Measurements from ENCODE around the gene ADCY6.

ADCY6 gene

DNA sequence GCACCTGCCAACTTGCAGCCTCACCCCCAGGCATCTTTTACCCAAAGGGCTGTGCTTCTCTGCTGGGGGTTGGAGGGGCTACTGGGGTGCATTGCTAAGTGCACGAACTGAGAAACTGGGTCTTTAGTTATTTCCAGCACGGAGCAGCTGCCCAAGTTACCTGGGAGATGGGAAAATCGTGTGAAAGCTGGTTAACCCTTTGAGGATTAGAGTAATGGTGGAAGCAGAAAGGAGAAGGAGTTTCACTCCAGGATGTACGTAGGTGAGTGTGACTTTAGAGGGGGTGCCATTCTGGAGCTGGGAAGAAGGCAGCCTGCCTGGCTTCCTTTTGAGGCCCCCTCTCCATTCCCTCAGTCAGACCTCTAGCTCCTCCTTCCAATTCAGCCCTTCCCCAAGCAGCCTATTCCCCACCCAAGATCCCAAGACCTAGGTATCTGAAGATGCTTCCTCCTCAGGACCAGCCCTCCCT, 1.0 kb upstream of the ADCY6 start:
- in situ Hi-C loops (cut with MboI; ENCODE audit: low pct_unique_long_range_greater_than_20kb, low sequenced_read_pairs): no loop called here

DNA sequence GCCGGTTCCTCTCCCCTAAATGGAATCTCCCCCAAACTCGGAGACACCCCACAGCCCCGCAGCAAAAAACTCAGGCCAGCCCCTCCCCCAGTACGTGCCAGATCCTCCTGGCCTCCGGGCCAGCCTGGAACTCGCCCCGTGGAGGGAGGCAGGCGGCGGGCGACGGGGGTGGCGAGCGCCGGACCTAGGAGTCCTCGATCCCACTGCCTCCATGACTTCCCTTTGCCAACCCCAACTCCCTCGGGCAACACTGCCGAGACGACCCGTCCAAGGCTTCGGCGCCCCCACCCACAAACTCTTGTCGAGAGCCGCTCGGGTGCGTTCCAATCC, 400 bp downstream of the ADCY6 start:
- in situ Hi-C loops (cut with MboI; ENCODE audit: low pct_unique_long_range_greater_than_20kb, low sequenced_read_pairs): no loop called here
- no peak for DNase-seq

More for the DNA sequence above, 1.0 kb upstream of the ADCY6 start:
- DNase-seq: no peak

DNA sequence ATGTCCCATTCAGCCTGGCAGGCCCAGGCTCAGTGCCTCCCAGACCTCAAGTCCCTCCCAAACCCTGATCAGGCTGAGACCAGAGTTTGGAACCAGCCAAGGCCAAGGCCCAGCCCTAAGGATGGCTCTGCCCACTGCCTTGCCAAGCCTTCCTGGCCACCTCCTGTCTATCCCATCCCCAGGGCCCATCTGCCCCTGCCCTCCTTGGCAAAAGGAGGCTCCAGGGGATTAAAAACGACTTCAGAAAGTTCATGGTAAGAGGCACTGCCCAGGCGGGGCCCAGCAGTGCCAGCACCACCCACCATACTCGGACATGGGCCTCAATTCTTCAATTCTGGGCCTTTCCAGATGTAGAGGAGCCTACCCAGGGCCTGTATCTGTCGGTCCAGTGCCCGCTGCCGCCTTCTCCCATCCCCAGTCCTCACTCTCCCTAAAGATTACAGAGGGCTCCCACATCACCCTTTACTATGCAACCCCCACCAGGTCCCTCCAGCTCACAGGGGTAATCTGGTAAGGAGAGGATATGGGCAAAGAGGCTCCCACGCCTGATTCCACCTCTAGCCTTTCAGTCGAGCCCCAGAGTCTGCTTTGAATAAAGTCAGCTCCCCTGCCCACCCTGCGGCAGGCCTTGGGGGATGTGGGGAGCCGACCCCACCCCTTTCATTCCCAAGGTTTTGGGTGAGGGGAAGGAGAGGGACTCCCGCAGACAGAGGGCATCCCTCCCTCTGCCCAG, 932 bp downstream of the ADCY6 start:
- in situ Hi-C loops (cut with MboI; ENCODE audit: low pct_unique_long_range_greater_than_20kb, low sequenced_read_pairs): no loop called here
- DNase-seq: no peak

DNA sequence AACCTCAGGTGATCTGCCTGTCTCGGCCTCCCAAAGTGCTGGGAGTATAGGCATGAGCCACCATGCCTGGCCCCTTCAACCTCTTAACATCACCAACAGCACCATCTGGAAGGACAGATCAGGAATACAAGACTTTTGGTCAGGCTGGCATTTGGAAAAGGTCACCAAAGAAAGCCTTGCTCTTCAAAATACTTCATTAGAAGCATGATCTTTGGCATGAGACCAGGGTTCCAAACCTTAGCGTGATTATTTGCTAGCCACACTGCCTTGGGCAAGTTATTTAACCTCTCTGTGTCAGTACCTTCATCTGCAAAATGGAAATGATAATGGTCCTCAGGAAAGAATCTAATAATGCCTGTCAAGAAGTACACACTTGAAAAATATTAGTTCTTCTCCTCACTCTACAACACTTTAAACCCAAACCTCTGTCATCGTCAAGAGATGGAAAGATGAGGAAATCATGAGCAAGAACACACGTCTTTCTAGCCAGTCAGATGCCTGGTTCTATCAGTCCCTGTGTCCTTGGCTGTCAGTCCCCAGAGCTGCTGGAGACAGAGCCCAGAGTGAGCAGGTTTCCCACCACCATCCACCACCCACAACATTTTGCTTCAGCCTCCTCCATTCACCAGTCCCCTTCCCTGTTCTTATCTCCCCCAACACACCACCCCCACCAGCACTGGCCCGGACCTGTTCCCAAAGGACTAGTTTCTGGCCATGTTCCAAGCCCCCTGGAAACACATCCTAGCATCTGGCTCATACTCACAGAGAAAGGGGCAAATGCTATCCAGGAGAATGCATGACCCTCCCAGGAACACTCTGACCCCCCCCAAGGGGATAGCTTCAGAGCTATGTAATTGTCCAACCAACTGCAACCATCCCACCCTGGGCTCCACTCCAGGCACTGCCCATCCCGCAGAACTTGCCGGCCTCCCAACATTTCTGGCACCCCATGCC, 2.0 kb downstream of the ADCY6 start:
- DNase-seq: no peak
- in situ Hi-C loops (cut with MboI; ENCODE audit: low pct_unique_long_range_greater_than_20kb, low sequenced_read_pairs): no loop called here

DNA sequence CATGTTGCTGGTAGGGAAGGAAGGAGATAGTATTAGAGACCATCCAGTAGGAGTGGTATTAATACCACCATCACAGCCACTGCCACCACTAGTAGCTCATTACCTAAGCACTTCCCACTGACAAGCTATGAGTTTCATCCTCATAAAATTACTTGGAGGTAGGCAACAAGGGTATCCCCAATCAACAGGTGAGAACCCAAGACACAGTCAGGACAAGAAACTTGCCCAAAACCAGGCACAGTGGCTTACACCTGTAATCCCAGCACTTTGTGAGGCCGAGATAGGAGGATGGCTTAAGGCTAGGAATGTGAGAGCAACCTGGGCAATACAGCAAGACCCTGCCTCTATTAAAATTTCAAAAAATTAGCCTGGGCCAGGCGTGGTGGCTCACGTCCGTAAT, 5.5 kb downstream of the ADCY6 start:
- in situ Hi-C loops (cut with MboI; ENCODE audit: low pct_unique_long_range_greater_than_20kb, low sequenced_read_pairs): no loop called here
- no peak for DNase-seq

DNA sequence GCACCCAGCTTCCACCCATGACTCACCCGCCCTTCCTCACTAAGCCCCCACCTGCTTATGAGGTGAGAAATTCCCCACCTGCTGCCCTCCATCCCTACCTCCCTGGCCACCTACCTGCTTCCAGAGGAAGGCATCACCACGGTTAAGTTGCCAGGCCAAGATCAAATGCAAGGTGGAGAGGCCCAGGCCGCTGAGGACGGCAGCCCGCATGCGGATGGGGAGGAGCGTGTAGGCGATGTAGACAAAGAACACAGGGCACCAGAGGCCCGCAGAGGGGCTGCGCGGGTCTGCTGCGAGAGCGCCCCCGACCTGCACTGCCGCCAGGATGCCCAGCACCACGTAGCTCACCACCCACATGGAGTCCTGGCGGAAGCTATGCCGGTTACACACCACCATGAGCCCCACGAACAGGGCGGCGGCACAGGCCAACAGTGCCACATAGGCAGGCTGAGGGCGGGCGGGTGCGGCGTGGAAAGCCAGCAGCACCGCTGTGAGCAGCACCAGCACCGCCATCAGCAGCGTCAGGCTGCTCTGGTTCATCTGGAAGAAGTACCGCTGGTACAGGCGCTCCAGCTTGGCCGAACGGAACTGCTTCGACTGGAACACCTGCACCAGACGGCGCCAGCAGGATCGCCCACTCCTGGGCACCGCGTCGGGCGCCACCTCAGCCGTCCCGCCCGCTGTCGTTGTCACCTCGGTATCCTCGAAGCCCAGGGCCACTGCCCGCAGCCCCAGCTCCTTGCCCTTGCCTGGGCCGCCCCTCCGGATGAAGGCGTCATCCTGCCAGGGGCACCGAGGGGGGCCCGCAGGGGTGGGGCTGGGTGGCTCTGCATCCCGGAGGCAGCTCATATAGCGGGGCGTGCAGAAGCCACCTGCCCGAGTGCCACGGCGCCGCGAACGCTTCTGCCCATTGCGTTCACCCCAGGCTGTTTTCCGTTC, 6.2 kb downstream of the ADCY6 start:
- in situ Hi-C loops (cut with MboI; ENCODE audit: low pct_unique_long_range_greater_than_20kb, low sequenced_read_pairs): no loop called here
- no peak for DNase-seq

DNA sequence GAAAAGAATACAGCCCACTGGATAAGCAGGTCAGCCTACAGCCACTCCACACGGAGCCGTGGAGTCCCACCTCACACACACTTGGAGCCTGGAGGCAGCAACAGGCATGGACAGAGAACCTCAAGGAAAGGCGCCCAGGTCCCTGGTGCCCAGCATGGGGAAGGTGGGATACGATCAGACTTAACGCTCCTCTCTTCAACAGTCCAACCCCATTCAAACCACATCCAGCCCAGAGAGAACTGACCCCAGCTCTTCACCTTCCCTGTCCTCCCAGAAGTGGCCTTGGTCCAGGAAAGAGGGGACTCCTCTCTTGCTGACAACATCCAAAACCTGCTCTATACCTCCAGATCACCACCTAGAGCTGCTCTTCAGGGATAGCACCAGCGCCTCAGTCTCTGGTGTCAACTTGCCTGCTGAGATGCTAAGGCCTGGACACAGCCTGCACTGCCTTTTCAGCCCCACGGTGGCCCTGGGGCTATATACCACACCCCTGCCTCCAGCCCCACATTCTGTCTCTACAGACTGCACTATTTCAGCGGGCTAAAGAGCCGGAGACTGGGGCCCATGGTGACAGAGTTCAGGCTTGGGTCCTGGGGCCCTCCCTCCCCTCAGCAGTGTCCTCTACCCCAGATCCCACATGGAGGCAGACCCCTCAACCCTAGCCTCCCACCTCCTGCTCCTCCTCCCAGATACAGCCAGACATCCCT, 7.0 kb downstream of the ADCY6 start:
- no peak for DNase-seq
- in situ Hi-C loops (cut with MboI; ENCODE audit: low pct_unique_long_range_greater_than_20kb, low sequenced_read_pairs): no loop called here

DNA sequence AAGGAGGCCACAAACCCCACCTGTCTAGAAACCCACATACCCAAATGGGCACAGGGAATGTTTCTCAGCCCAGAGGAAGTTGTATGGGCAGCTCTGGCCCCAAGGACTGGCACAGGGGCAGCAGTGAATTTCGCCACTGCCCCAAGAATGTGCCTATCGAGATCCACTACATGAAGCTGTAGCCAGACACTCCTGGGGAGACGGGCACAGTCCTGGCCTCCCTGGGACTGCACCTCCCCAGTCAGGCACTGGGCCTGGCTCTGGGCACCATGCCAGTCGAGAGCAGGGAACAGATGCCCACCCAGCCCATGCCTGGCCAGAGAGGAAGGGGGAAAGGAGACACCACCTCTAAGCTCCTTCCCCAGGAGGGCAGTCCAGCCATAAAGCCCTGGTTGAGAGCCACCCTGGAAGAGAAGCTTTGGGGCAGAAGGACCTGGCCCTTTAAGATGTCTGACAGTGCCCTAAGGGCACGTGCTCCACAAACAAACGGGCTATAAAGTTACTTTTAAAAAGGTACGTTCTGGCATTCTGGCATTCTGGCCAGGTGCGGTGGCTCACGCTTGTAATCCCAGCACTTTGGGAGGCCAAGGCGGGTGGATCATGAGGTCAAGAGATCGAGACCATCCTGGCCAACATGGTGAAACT, 8.4 kb downstream of the ADCY6 start:
- in situ Hi-C loops (cut with MboI; ENCODE audit: low pct_unique_long_range_greater_than_20kb, low sequenced_read_pairs): no loop called here
- no peak for DNase-seq

DNA sequence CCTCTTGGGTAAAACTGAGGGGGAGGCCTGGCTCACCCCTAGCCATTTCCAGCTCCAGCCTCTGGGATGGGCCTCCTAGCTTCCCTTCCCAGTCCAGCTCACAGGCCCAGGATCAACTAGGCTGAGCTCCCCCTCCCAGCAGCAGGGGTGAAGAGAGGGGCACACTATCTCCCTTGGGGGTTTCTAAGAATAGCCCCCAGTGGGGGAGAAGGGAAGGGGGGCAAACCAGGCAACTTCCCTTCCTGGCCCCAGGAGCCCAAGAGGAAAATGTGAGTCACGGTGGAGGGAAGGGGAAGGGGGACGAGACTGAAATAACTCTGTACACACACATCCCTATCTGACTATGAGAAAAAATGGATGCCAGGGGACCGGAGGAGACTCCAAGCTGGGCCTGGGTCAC, 9.0 kb downstream of the ADCY6 start:
- in situ Hi-C loops (cut with MboI; ENCODE audit: low pct_unique_long_range_greater_than_20kb, low sequenced_read_pairs): no loop called here
- DNase-seq: peak; percentile 80

DNA sequence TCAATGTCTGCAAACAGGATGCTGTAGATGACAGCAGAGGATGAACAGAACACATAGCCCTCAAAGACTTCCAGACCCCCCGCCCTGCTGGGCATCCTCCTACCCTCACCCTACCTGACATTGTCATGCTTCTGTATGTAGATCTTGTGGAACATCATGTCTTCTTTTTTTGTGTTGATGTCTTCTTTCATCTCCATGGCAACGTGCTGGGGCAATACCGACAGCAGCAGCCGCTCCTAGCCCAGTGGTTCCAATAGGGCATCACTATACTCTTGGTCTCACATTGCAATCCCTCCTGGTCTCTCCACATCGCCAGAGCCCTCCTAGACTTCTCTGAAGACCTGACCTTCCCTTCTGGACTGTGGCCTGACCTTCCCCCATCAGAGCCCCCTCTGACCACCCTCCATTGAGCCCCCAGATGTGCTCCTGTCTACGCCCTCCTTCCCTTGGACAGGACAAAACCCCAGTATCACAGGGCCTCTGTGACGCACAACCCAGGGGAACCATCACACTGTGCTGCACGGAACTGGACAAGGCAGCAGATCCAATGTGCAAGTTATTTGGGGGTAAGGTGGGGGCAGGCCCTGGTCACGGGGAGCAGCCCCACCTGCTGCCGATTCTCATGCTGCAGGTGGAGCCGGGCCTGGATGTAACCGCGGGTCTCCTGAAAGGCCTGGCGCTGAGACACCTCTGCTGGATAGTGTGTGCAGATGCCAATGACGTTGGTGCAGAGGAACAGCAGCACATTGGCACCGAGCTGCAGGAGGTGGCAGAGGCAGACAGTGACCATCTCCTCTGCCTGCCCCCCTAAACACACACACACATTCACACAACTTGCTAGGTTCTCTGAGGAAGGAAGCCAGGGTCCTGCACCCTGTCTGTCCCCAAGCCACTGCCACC, 11.1 kb downstream of the ADCY6 start:
- DNase-seq: no peak
- in situ Hi-C loops (cut with MboI; ENCODE audit: low pct_unique_long_range_greater_than_20kb, low sequenced_read_pairs): no loop called here

DNA sequence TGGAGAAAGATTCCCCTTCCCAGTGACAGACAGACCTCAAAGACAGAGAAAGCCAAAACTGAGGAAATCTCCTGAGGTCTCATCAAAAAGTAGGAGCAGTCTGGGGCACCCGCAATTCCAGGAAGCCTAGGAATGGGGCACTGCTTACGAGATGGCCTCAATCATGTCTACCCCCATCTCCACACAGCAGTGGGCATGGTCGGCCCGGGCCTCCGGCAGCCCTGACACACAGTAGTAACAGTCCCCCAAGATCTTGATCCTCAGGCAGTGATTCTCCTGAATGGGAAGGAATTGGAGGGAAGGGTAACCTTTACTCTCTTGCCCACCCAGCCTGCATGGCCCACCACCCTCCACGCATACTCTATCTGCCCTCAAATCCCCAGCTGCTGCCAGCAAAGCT, 11.9 kb downstream of the ADCY6 start:
- no peak for DNase-seq
- in situ Hi-C loops (cut with MboI; ENCODE audit: low pct_unique_long_range_greater_than_20kb, low sequenced_read_pairs): no loop called here

DNA sequence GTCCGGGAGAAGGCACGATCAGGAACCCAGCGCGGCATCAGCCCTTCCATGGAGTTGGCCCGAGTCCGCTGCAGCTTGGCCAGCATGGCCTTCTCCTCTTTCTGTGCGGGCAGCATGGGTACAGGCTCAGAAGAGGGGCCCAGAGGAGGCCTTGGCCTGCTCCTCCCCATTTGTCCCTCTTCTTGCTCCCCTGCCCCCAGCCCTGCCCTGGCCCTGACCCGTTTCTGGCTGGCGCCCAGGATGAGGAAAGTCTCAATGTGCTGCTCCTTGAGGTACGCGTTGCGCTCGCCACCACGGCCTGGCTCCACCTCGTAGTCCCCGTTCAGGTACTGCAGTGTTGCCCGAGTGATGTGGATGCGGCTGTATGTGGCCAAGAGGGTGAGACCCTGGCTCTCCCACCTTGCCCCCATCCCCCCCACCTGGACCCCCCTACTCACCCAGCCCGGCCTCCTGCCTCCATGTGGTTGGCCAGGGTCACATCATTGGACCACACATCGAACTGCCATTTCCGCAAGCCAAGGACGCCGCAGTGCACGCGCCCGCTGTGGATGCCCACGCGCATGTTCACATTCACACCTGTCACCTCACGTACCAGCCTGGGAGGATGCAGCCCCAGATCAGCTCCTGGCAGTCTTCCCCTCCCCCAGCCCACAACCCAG, 12.8 kb downstream of the ADCY6 start:
- DNase-seq: no peak
- in situ Hi-C loops (cut with MboI; ENCODE audit: low pct_unique_long_range_greater_than_20kb, low sequenced_read_pairs): no loop called here

DNA sequence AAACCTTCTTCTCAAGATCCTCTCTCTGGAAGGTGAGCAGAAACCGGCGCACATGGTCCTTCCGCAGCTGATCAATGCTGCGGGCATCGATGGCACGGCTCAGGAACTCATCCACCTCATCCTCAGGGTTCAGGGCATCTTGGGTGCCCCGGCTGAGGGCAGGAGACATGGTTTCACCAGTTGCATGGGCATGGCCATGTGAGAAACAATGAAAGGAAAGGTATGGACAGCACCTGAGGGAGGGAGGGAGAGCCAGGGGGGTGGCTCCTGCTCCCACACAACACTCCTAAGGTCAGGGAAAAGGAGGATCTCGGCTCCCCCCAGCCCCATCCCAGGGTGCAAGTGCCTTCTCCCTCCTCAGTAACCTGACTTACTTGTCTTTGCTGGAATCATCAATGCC, 13.6 kb downstream of the ADCY6 start:
- no peak for DNase-seq
- in situ Hi-C loops (cut with MboI; ENCODE audit: low pct_unique_long_range_greater_than_20kb, low sequenced_read_pairs): no loop called here

DNA sequence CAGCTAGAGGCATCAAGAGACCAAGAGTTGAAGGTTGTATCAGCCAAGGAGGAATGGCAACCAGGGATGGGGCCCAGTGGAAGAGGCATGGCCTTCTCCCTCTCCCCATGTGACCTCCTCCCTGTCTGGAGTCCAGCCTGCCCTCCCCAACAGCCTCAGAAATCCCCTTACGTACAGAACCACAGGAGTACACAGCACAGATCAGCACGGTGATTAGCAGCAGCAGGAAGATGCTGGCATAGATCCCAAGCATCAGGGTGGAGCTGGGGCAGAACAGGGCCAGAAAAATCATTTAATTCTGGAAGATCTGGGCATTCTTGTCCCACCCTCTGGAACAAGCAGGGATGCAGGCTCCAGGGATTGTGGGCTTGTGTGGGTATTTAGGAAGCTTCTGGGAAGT, 14.4 kb downstream of the ADCY6 start:
- no peak for DNase-seq
- in situ Hi-C loops (cut with MboI; ENCODE audit: low pct_unique_long_range_greater_than_20kb, low sequenced_read_pairs): no loop called here

DNA sequence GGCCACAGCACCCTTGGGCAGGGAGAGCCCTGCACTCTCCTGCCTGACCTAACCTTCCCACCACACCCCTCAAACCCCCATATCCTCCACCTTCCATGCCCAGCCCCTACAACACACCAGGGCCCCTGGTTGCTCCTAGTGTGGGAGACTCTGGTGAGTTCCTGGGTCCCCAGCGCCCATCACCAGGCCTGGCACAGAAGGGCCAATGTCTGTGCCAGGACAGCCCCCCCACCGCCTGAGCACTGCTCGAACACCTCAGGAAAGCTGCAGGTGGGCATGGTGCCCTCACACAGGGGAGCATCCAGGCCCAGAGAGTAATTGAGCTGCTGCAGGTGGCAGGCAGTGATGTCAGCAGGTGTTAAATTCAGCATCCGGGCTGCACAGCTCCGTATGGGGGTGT, 15.2 kb downstream of the ADCY6 start:
- no peak for DNase-seq
- in situ Hi-C loops (cut with MboI; ENCODE audit: low pct_unique_long_range_greater_than_20kb, low sequenced_read_pairs): no loop called here

DNA sequence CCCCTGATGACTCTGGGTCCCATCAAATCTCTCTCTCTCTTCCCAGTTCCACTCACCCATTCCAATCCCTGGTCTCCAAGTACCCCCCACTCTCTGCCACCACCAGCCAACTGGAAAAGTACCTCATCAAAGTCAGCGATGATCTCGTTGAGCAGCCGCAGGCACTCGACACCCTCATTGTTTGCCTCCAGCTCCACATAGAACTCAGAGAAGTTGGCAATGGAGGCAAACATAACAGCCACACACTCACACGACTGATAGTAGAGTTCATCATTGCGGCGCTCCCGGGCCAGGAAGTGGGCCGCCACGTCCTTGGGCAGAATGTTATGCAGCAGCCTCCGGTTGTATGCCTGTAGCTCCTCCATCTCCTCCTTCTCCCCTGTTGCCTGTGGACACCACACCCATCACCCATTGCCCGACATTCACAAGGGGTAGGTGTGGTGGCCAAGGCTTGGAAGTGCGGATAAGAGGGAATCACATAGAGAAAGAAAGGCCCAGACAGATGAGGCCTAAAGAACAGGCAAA, 17.2 kb downstream of the ADCY6 start:
- in situ Hi-C loops (cut with MboI; ENCODE audit: low pct_unique_long_range_greater_than_20kb, low sequenced_read_pairs): no loop called here
- no peak for DNase-seq

DNA sequence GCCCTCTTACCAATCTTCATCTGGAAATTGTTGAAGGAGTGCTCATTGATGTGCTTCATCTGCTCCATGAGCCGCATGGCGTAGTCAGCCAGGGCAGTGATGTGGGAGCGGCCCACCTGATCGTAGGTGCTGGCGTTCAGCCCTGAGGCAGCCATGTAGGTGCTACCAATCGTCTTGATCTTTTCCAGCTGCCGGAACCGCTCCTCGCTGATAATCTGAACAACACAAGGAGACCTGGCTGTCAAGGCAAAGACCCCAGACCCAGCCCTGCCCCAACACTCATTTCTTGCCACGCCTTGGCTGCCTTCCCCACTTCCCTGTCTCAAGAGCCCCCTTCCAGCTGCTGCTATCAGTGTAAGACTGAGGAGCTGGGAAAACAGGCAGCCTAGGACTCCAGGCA, 18.1 kb downstream of the ADCY6 start:
- in situ Hi-C loops (cut with MboI; ENCODE audit: low pct_unique_long_range_greater_than_20kb, low sequenced_read_pairs): no loop called here

More for the DNA sequence above, 18.1 kb downstream of the ADCY6 start:
- DNase-seq: no peak

Measured in KBM-7 (cell line).